Left renal pelvis (tissue), 4 donors: ENCODE results near the gene CCNL1. TPM values are rescaled to one million over a fixed set of nuclear protein-coding genes. Genes with fewer than 3 reads are reported as not detected.
"Not testable (repeated sequence)": the region's sequence is repeated elsewhere in the genome, so short reads cannot be mapped to it uniquely, and the experiment has no call there.

ENCODE experiments used
- DNase-seq, 4 donors: peaks; one replicate each; pipeline ENCODE4 v3.0.0-alpha.2; 2013; ENCODE audit warnings: low read depth in 4 of 4, low spot score in 3 of 4
- polyA plus RNA-seq, 4 donors: library from polyadenylated mRNA; unstranded; fragments of 120-200 nt; gene quantifications; one replicate each; pipeline ENCODE4 v1.2.1, GENCODE V29; 2013; ENCODE audit not compliant: insufficient read length in 4 of 4

CCNL1 gene
- polyA plus RNA-seq: 100 to 1,000 TPM; 146 to 453 (median 186) TPM

DNA sequence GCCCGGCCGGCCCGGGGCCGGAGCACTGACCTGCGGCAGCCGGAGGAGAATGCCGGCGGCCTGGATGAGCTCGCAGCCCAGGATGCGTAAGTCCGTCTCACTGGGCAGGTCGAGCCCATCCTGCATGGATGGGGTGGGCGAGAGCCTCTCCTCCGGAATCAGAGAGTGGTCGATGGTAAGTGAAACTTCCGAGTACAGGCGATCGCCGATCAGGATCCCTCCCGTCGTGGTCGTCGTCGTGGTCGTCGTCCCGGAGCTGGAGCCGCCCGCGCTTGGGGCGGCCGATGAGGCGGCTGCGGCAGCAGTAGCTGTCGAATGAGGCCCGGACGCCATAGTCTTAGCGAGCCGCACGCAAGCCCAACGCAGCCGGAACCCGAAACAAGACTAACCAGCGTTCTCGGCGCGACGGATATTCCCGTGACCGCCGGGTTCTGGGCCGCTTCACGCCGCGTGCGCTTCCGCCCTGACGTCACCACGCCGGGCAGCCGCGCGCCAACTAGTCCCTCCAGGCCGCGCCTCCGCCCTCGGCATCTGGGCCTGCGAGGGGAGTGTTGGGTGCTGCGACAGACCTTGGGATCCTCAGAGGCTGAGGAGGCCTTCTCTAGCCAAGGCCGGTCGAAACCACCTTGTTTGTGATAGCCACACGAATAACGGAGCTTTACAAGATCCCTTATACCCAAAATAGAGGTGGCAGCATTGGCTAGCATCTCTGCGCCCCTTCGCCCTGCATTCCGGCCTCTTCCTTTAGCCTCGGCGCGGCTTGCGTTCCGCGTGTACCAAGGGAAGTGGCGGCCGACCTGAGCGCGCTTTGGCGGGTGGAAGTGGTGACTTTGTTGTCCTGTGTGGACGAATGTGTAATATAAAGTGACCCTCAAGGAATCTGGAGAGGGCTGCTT lies at the start of gene CCNL1:
CCNL1 (minus strand) TSS at position 386 of the 896 bp plus-strand sequence; CDS start at position 333, 53 bp downstream.
- peak; percentile 89 to 96 (median 95) for DNase-seq

DNA sequence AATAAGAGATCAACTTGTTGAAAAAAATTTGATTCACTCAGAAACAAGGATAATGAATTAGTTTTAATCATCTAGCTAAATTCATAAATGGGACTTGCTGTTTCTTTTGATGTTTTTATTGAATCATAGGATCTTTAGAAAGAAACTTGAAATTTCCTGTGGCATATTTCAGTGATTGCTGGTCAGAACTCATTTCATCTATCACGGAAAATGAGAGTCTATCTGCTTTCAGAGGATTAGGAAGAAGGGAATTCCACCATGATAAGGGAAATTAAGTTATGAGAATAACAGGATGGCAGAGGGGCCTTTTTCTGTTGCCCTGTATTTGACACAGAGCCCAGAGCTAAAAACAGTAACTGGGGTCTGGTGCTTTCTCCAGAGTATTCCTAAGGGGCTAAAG lies 44.9 kb upstream of the CCNL1 start:
- no peak for DNase-seq

GRCh38 chr3:157204431-157204830 lies 44.5 kb upstream of the CCNL1 start:
- peak in 1 of 4 donors; percentile 15 for DNase-seq

GRCh38 chr3:157201648-157202278 lies 41.8 kb upstream of the CCNL1 start:
- no peak for DNase-seq

DNA sequence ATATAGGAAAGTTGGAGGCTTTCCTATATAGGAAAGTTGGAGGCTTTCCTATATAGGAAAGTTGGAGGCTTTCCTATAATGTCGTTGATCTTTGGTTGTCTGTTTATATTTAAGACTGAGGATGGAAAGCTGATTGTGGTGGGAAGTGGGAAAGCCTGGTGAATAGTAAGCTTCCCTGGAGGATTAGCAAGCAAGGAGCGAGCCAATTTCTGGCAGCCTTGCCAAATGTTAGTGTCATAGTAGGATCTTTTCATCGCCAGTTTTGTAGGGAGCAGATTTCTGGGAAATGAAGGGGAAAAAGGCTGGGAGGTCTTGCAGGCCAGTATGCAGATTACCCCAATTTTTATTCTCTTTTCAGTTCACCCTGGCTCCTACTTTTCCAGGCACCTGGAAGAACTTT lies 39.9 kb upstream of the CCNL1 start:
- DNase-seq: no peak

DNA sequence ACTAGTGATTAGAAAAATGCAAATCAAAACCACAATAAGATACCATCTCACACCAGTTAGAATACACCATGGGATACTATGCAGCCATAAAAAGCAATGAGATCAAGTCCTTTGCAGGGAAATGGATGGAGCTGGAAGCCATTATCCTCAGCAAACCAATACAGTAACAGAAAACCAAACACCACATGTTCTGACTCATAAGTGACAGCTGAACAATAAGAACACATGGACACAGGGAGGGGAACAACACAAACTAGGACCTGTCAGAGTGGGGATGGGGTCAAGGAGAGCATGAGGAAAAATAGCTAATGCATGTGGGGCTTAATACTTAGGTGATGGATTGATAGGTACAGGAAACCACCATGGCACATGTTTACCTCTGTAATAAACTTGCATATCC lies 36.0 kb upstream of the CCNL1 start:
- DNase-seq: no peak

DNA sequence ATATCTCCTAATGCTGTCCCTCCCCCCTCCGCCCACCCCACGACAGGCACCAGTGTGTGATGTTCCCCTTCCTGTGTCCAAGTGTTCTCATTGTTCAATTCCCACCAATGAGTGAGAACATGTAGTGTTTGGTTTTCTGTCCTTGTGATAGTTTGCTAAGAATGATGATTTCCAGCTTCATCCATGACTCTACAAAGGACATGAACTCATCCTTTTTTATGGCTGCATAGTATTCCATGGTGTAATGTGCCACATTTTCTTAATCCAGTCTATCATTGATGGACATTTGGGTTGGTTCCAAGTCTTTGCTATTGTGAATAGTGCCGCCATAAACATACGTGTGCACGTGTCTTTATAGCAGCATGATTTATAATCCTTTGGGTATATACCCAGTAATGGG lies 31.2 kb upstream of the CCNL1 start:
- not testable (repeated sequence) for DNase-seq

GRCh38 chr3:157190380-157190872 lies 30.5 kb upstream of the CCNL1 start:
- DNase-seq: no peak

DNA sequence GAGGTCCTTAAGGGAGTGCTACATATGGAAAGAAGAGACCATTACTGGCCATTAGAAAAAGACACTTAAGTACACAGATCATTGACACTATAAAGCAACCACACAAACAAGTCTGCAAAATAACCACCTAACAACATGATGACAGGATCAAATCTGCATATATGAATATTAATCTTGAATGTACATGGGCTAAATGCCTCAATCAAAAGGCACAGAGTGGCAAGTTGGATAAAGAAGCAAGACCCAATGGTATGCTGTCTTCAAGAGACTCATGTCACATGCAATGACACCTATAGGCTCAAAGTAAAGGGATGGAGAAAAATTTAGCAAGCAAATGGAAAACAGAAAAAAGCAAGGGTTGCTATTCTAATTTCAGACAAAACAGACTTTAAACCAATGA lies 28.4 kb upstream of the CCNL1 start:
- no peak for DNase-seq

DNA sequence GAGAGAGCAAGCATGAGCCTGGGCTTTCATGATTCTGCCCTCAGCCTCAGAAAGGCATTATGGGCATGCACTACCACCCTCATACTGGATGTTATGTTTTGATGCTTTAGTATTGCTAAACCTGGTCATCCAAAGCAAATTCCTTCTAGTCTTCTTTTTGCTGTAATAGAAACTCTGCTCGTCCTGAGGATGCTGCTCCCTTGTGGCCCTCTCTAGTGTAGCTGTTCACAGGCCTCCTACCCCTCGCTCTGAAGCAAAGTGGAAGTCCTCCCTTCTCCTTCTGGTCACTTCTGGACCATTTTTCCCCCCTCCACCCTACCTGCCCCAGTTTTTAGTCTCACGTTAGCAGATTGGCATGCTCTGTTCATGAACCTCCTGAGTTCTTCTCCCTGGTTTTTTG lies 22.9 kb upstream of the CCNL1 start:
- no peak for DNase-seq

DNA sequence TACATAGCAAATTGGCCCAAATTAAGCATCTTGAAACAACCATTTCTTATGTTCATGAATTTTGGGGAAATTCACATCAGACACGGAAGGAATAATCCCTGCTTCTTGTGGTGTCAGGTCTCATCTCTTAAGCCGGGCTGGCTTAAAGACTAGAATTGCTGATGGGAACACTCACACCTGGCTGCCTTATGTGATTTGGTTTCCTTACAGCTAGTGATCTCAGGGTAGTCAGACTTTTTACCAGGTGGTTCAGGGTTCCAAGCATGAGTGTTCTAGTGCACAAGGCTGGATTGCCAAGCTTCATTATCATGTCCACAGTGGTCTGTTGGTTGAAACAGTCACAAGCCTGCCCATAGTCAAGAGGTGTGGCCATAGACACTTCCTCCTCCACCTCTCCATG lies 20.3 kb upstream of the CCNL1 start:
- DNase-seq: no peak

- no peak for DNase-seq
Measured at GRCh38 chr3:157179365-157179803, 19.4 kb upstream of the CCNL1 start.

GRCh38 chr3:157178503-157179364 lies 18.8 kb upstream of the CCNL1 start:
- not testable (repeated sequence) for DNase-seq

DNA sequence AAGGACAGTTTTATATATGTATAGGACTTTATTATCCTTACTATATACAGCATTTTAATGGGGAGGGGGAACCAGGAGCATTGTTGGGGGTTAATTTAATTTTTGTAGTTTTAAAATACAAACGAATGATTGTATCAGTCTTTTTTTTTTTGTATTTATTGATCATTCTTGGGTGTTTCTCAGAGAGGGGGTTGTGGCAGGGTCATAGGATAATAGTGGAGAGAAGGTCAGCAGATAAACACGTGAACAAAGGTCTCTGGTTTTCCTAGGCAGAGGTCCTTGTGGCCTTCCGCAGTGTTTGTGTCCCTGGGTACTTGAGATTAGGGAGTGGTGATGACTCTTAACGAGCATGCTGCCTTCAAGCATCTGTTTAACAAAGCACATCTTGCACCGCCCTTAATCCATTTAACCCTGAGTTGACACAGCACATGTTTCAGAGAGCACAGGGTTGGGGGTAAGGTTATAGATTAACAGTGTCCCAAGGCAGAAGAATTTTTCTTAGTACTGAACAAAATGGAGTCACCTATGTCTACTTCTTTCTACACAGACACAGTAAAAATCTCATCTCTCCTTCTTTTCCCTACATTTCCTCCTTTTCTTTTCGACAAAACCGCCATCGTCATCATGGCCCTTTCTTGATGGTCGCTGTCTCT lies 18.0 kb upstream of the CCNL1 start:
- DNase-seq: not testable (repeated sequence)

DNA sequence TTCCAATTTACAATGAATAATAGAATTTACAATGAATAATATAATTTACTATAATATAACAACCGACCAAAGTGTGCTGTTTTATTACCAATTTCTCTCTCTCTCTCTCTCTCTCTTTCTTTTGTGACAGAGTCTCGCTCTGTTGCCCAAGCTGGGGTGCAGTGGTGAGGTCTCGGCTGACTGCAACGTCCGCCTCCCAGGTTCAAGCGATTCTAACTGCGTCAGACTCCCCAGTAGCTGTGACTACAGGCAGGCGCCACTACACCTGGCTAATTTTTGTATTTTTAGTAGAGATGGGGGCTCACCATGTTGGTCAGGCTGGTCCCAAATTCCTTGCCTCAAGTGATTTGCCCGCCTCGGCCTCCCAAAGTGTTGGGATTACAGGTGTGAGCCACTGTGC lies 17.0 kb upstream of the CCNL1 start:
- DNase-seq: no peak

- no peak for DNase-seq
Measured at GRCh38 chr3:157175691-157176507, 16.0 kb upstream of the CCNL1 start.

GRCh38 chr3:157174649-157175498 lies 14.9 kb upstream of the CCNL1 start:
- DNase-seq: peak; percentile 98 to 99 (median 99)

- peak in 2 of 4 donors; percentile 21 to 36 for DNase-seq
Measured at GRCh38 chr3:157174290-157174648, 14.3 kb upstream of the CCNL1 start.
